Stimulated activated CD4-positive, alpha-beta T cell treated with anti-CD3 and anti-CD28 coated beads, Interleukin-15, amount 100 ng/mL, for 48 hours (primary cell): ENCODE measurements around the gene PARP8.
A peak's percentile ranks its signal among the peaks of the same experiment; 100 is the strongest.
"Not testable (repeated sequence)": the region's sequence is repeated elsewhere in the genome, so short reads cannot be mapped to it uniquely, and the experiment has no call there.

ENCODE experiments used
- DNase-seq, 2 donors: peaks; one replicate each; pipeline ENCODE4 v3.0.0-alpha.2; 2020; ENCODE audit warnings: low read depth in 2 of 2

Gene PARP8

GRCh38 chr5:50679554-50679953, 13.1 kb downstream of the PARP8 start:
- DNase-seq, result not testable (repeated sequence)

DNA sequence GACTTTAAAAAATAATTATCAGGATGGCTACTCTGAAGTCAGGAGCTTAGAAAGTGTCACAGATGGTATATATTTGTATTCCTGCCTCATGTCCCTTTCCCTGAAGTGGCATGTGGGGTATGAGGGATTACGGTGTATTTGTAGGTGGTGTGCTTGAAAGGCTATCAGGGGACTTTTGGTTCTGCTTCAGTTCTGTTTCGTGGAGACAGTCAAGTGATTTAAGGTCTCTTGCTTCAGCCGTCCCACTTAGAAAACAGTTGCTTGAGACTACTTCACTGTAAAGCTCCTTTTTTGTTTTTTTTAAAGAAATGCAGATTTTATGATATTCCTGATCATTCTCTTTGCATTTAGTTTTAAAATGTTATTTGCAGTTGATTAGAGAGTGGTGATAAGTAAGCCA, 18.3 kb downstream of the PARP8 start:
- DNase-seq, result no peak

DNA sequence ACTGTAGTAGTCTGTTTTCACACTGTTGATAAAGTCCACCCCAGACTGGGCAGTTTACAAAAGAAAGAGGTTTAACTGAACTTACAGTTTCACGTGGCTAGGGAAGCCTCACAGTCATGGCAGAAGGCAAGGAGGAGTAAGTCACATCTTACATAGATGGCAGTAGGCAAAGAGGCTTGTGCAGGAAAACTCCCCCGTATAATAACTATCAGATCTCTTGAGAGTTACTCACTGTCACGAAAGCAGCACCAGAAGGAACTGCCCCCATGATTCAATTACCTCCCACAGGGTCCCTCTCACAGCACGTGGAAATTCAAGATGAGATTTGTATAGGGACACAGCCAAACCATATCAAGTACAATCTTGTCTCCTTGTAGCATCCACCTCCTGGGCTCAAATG, 21.1 kb downstream of the PARP8 start:
- no peak for DNase-seq

DNA sequence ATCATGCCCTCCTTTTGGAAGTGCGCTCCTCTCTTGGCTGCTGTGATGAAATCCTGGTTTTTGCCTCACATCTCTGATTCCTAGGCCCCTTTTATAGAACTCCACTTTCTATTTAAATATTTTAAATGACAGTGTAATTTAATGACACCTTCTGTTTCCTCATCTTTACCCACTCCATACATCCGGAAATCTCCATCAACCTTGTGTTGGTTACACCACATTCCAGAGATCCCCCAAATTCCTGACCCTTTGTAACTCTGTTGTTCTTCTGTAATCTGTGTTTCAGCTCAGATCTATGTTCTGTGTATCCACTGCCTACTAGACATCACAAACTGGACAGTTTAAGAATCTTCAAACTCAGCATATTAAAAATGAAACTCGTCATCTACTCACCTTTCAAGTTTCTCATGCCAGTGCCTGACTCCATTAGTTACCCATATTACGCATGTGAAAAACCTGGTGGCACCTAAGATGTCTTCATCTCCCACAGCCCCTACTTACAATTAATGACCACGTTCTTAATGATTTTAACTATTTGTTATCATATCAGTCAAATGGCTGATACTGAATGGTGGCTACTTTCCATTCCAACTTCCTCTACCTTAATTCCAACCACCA, 25.1 kb downstream of the PARP8 start:
- no peak for DNase-seq

- no peak for DNase-seq
Observed at GRCh38 chr5:50694027-50694590, 27.7 kb downstream of the PARP8 start.

DNA sequence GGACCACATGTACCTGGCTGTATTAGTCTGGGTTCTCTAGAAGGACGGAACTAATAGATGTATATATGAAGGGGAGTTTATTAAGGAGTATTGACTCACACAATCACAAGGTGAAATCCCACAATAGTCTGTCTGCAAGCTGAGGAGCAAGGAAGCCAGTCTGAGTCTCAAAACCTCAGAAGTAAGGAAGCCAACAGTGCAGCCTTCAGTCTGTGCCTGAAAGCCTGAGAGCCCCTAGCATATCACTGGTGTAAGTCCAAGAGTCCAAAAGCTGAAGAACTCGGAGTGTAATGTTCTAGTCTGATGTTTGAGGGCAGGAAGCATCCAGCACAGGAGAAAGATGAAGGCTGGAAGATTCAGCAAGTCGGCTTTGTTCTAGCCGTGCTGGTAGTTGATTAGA, 28.2 kb downstream of the PARP8 start:
- not testable (repeated sequence) for DNase-seq

DNA sequence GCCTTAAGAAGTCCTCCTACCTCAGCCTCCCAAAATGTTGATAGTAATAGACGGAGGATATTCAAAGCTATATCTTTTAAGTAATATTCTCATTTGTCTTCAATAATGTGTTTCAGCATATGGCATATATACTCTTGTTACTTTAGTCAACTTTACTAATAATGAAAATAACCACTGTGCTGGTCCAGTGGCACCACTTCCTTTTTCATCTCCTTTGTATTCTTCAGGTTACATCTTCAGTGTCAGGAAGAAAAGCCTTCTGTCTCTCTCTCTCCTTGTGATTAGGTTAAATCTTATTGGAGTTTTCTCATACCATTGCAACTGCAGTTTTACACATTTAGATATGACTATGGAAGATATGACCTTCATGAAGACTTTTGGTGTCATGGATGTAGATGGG, 31.3 kb downstream of the PARP8 start:
- DNase-seq, result no peak

GRCh38 chr5:50699737-50700136, 33.3 kb downstream of the PARP8 start:
- DNase-seq, result peak in 1 of 2 donors; percentile 5

DNA sequence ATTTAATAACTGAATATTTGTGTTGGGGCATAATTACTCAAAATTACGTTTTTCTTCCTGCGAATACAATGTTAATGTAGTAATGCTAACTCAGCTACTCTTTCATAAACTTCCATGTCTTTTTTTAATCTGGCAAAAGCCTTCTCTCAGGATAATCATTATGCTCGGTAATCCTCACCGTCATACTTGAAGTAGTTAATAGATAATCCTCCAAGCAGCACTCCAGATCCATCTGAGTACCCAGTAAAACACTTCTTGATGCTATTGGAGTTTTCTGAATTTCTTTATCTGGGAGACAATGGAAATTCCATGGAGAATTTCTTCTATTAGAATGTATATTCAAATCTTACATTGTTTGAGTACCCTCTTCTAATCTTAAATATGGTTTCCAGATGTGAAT, 34.3 kb downstream of the PARP8 start:
- DNase-seq, result no peak

DNA sequence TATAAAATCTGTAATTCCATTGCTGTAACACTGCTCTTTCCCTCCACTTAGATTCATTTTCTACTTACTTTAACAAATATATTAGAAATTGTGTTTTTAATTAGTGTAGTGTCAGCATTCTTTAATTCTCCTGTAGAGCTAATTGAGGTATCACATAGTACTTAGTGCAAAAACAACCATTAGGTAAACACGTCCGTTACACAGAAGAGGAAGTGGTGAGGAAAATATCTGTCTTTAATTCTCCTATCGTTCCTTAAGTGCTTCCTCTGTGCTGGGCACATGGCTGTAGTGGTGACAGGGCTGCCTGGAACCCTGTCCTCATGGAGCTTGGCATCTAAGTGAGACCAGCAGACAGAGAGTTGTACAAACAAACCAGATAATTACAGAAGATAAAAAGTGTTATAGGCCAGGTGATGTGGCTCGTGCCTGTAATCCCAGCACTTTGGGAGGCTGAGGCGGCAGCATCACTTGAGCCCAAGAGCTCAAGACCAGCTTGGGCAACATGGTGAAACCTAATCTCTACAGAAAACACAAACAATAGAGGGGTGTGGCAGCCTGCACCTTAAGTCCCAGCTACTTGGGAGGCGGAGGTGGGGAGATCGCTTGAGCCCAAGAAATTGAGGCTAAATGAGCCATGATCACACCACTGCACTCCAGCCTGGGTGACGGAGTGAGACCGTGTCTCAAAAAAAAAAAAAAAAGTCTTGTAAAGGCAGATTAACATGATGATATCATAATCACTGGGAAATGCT, 36.4 kb downstream of the PARP8 start:
- DNase-seq, result no peak

GRCh38 chr5:50703367-50703666, 36.9 kb downstream of the PARP8 start:
- no peak for DNase-seq

- no peak for DNase-seq
Observed at GRCh38 chr5:50704730-50705129, 38.3 kb downstream of the PARP8 start.

- no peak for DNase-seq
Observed at GRCh38 chr5:50709471-50709870, 43.0 kb downstream of the PARP8 start.

DNA sequence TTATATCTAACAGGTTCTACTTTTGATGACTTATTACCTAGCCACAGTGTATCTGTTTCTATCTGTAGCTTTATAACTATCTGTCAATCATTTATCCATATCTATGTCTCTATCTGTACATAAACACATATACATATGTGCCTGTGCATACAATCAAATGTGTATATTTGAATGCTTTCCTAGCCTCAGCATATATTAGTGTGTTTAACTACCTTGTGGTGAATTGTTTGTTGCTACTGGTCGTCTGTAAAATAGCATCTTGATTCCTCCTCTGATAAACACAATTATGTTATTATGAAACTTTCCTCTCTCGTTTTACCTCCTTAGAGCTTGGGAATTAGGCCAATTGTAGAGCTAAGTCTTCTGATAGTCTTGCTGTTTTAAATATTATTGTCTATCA, 44.4 kb downstream of the PARP8 start:
- DNase-seq, result no peak

DNA sequence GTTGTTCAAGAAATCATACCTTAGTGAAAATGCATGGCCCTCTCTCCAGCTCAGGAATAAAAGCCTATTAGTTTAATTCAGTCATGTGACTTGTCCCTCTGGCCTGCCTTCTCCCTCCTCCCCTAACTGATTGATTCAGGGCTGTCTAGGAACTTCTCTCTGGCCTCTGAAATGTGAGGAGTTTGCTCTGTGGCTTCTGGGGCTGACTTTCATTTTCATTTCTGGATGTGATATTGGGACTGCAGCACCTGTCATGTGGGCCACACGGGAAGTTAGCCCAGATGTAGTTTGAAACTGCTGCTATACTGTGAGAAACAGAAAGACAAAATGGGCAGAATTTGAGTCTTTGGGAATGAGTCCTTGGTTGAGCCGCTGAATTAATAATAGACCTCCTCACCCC, 44.8 kb downstream of the PARP8 start:
- peak; percentile 28 to 38 for DNase-seq

- DNase-seq, result no peak
Observed at GRCh38 chr5:50712479-50712878, 46.0 kb downstream of the PARP8 start.

DNA sequence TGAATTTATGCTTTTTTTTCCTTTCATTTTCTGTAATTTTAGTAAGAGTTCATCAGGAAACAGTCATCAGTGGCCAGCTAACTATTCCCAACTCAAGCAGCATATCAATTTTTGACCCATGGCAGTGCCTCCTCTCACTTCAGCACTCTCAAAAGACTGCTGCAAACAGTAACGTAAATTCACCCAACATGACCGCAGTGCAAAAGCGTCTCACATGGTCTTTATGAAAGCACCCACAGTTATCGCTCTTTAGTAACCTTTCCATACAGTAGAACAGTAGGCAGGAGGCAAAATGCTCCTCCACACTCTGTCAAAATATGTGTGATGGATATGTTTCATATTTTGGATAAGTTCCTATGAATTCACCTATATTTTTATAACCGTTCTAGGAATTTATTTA, 48.6 kb downstream of the PARP8 start:
- no peak for DNase-seq

DNA sequence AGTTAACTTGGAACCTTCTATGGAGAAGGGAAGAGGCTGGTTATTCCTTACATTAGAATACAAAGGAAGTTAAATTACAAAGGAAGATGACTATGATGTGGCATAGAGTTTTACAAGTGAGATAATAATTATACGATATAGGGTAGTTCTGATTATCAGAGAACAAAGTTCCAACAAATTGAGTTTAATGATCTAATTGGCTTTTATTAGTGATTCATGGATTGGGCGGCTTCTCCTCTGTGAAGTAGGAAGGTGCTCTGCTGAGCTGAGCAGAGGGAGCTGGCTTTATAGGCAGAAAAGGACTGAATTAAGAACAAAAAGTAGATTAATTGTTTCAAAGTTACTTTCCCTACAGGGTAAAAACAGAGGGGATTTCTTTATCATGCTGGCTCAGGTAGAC, 49.7 kb downstream of the PARP8 start:
- no peak for DNase-seq

- no peak for DNase-seq
Observed at GRCh38 chr5:50717651-50718050, 51.2 kb downstream of the PARP8 start.

GRCh38 chr5:50720061-50720710, 53.7 kb downstream of the PARP8 start:
- no peak for DNase-seq

DNA sequence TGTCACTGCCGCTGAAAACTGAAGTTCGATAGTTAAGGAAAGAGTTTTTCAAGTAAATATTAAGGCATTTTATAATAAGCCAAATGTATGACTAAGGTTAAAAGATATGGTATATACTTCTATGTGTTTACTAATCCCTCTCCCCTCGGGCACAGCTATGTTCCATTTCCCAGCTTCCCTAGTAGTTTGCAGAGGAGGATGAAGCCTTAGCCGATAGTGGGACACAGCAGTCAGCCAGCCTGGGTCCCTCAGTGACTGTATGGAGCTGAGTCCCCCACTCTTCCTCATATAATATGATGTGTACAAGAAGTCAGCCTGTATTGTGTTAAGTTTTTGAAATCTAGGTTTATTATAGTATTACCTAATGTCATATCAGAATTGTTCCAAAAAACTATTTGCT, 55.8 kb downstream of the PARP8 start:
- DNase-seq, result no peak

DNA sequence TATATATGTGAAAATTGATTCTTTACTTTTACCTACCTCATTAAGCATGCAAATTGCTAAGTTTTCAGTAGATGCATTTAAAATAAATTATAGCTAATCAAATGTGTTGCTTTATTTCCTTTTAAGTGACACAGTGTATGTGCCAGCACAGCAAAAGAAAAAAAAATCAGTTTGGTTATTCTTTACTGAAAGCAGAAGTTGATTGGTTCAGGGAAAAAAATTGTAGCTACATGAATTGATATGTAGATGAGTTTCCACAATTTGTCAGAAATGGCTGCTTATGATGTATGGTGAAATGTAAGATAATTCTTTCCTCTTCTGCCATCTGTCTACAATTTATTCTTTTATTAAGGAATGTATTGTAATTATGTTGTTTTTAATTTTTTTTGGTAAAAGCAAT, 57.8 kb downstream of the PARP8 start:
- DNase-seq, result no peak
